GM19023 (cell line): ENCODE data around the gene CYSTM1.

Experiments used
- ATAC-seq: cut with Tn5 transposase; IDR thresholded peaks from one replicate; pipeline ENCODE4 v1.9.1; 2021; ENCODE audit warnings: mild to moderate bottlenecking, moderate library complexity; ENCODE audit not compliant: unreplicated experiment

CYSTM1 gene

DNA sequence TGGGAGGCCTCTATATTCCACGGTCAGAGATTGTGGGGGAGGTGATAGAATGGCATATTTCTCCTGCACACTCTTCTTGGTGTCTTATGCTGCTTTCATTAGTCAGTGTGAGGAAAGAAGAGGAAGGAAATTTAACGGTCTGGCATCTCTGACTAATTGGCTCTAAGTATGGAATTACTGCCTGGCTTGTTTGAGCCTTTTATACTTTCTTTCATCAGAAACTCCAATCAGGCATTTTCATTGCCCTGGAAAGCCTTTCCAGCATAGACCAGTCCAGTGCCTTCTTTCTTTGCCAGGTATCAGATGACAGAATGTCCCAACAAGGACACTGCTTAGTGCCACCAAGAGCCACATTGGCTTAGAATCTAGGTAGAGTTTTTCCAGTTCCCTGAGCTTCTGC lies 30.2 kb downstream of the CYSTM1 start:
- ATAC-seq, result no peak

DNA sequence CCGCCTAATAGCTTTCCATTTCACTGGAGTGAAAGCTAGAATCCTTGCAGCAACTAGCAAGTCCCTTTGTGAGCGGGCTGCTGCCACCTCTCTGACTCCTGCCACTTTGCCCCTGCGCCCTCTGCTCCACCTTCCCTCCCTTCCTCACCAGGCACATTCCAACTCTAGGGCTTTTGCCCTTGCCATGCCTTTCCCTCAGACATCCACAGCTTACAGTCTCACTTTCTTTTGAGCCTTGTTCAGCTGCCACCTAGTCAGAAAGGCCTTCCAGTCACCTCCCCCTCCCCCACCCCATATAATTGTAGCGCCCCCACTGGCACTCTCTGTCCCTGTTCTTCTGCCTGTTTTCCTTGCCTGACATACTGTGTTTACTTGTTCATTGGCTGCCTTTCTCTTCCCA lies 31.0 kb downstream of the CYSTM1 start:
- ATAC-seq, result no peak

DNA sequence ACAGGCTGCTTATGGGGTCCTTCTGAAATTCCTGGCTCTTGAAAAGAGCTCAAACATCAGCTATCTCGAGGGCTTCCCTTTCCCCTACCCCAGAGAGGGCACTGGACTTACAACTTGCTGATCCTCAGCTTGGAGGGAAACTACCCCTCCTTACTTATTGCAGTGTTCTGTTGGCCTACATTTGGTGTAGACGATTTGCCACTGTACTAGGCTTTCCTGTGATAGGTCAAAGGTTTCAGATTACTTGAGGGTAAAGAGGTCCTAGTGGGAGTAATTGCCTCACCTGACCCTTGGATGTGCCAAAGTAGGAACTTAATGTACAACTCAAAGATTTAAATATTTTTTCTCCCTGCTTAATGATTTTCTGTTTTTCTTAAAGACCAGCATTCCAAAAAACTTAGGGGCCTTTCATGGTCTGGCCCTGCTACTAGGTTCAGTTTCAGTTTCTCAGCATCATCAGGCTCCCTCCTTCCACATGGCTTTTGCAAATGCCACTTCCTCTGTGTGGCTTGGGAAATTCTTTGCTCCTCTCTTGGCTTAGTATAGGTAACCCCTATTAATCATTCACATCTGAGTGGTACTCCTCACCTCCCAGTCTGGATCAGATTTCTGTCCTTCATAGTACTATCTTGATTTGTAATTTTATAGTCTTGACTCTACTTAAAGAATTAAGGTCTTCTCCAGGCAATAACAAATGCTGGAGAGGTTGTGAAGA lies 32.4 kb downstream of the CYSTM1 start:
- no peak for ATAC-seq

DNA sequence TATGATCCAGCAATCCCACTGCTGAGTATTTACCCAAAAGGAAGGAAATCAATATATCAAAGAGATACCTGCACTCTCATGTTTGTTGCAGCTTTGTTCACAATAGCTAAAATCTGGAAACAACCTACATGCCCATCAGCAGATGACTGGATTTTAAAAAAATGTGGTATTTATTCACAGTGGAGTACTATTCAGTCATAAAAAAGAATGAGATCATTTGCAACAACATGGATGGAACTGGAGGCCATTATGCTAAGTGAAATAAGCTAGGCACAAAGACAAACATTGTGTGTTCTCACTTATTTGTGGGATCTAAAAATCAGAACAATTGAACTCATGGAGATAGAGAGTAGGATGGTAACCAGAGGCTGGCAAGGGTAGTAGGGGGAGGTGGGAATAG lies 33.1 kb downstream of the CYSTM1 start:
- ATAC-seq, result no peak

DNA sequence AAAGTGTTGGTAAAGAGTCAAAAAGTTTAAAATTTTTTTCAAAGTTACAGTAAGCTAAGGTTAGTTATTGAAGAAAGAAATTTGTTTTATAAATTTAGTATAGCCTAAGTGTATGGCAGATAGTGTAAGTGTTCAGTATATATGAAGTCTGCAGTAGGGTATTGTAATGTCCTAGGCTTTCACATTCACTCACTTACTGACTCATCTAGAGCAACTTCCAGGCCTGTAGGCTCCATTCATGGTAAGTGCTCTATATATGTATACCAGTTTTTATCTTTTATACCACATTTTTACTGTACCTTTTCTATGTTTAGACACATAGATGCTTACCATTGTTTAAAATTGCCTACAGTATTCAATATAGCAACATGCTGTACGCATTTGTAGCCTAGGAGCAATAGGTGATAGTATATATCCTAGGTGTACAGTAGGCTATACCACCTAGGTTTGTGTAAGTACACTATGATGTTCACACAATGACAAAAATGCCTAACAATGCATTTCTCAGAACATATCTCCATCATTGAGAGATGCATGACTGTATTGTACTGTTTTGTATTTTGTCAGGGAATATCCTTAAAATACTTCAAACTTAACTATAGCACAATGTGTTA lies 38.5 kb downstream of the CYSTM1 start:
- no peak for ATAC-seq

DNA sequence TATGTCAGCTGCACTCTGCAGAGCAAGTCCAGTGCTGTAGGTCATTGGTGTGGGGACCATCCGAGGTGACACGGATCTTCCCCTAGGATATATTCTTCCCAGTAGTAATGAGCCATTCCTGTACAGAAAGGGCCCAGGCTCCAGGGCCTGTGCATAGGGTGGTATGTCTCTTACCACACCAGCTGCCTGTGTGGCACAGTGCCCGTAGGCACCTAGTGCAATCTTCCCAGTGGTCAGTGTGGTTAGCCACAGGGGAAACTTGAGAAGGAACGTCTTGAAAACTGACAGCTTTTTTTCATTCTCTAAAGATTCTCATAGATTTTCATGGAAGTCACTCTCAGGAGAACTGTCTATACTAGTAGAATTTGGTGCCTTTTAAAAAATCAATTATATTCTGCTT lies 39.8 kb downstream of the CYSTM1 start:
- no peak for ATAC-seq

DNA sequence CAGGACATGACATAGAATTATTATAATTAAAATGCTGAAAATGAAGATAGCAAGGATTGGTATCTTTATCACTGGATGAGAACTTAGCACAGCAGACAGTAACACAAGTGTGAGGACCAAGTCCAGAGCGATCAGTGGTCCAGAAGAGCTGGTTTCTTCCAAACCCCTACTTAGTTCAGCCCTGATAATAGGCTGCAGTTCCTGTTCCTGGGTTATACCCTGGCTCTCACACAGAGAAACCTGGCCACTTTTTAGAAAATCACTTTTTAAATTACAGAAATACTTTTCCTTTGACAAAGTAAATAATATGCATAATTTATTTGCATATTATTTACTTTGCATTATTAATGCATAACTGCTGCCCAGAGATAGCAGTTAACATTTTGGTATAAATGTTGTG lies 40.3 kb downstream of the CYSTM1 start:
- ATAC-seq, result no peak

DNA sequence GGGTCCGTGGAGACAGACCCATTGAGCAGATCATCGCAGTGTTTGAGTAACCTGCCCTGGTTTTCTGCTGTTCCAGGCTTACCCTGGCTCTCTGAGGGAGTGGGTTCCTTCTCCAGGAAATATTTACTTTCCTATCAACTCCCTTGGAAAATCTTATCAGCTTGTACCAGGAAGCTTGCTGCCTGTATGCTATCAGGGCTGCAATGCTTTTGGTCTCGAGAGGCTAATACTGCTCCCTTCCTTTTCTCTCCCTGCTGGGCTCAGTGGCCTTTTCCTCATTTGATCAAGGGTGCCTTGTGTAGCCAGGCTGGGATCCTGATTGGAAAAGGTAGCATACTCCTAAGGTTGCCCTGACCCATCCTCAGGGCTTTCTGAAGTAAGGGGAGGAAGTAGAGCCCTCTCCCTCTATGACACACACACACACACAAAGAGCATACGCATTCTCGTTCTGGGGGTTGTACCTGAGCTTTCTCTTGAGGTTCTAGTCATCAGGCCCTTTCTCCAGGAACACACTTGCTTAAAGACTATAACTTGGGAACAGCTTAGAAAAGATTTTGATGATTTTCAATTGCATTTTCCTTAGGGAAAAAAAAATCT lies 41.6 kb downstream of the CYSTM1 start:
- ATAC-seq, result no peak

DNA sequence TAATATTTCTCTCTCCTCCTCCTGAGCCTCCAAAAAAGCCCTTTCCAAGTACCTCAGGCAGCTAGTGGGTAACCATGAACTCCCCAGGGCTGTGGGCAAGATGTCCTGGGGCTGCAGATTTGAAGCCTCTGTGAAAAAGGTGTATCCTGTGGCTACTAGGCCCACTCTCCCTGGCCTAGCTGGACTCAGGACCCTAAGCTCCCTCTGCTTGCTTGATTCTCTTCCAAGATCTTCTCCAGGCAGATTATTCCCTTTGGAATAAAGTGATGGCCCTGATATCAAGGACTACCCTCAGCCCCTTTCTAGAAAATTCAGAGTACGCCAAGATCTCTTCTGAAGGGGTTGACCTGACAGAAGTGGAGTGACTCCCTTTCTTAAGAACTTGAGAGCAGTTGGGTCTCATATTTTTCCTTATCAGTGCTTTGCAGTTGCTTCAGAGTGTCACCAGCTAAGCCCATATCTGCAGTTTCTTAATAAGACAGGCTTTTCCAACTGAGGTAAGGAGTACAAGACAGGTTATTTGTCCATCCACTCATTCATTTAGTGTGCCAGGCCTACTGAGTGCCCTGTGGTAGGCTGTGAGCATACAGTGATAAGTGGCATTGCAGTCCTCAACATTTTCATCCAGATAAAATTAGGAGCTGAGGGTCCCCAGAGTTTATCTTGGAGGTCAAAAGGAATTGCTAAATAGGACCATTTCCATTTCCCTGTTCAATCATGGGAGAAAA lies 42.5 kb downstream of the CYSTM1 start:
- ATAC-seq, result no peak

DNA sequence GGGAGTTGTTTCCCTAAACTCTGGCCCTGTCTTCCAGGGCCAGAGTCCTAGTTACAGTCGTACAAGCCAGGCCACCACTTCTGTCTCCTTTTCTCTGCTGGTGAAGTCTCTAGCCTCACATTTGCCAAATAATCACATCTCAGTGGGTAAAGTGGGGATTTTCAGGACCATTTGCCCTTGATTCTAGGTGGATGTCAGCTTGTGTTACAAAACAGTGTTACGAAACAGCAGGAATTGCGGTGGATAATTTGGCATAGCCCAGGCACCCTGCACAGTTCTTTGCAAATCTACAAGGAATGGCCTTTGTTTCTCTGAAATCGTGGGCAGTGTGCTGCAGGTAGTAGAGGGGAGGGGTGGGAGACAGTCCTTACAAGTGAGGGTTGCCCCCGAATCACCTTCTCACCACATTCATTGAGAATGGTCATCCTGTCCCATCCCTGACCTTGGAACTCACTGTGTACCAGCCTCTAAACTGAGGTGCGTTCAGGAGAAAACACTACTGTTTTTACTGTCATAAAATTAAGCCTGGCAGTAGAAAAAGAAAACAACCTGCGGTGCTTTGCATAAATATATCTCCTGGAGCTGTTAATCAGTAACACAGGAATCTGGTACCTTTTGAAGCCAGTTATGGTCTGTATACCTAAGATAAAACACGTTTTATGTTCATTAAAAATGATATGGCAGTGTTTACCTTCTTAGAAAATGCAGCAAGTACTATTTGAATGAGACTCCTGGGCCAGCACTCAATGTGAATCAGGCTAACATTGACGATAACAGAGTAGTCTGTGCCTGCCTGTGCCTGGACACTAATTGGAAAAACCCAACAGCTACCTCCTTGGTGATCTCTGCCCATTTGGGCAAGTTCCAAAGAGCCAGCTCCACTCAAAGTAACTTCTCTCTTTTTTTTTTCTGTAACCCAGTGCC lies 44.3 kb downstream of the CYSTM1 start:
- no peak for ATAC-seq

DNA sequence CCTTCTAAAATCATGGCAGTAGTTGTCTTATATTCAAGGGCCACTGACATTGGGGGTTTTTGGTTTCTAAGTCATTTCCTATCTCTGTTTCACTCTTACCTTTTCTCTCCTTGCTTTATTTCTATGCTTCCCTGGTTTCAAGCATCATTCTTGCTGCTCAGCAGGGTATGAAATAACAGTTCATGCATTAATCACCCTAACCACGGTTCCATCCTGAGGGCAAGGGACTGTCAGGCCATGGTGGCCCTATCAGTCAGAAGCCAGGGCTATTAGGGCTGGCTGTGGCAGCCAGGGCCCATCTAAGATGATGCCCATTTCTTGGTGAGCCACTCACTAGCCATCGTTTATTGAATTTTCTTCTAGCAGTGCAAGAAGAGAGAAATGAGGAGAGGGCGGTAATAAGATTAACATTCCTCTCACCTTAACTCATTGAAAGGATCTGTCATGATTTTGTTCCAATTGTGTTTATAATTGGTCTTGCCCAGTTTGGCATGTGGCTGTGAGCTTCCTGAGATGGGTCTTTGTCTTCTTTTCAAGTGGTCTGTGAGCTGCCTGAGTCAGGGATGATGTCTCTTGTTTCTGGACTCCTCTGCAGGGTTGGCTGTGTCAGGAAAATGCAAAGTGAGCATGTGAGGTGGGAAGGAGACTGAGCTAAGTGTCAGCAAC lies 45.2 kb downstream of the CYSTM1 start:
- no peak for ATAC-seq

DNA sequence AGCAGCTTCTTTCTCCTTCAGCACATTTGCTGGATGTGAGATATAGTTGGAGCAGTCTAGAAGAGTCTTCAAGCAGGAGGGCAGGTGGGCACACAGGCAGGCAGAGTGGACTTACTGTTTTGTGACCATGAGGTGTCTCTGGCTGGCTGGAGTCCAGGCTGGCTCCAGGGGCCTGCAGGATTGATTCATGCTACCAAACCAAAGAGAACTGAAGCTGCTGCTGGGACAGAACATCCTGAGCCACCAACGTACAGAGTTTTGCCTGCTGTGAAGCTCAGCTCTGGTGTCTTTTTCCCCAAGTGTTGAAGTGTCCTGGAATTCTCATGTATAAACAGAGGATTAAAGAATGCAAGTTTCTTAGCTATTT lies 45.7 kb downstream of the CYSTM1 start:
- no peak for ATAC-seq

DNA sequence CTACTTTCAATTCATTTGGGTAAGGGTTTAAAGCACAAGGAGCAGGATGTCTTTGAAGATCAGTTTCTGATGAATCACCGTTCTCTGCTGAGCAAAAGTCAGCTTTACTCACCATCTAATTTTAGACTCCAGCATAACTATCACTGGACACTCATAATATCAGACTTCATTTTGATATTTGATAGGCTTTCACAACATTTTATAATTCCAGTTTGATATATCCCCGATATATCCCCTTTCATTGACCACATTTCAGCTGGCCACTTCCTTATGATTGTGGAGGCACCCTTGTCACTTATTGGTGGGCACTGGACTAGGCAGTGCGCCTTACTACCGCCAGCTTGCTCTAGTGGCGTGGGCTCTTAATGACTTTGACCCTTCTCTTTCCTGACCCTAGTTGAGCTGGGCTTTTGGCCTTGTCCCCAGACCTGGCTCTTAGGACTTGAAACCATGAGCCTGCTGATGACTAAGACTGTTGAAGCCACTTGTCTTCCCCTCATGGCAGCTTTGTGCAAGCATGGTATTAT lies 46.8 kb downstream of the CYSTM1 start:
- ATAC-seq, result no peak

DNA sequence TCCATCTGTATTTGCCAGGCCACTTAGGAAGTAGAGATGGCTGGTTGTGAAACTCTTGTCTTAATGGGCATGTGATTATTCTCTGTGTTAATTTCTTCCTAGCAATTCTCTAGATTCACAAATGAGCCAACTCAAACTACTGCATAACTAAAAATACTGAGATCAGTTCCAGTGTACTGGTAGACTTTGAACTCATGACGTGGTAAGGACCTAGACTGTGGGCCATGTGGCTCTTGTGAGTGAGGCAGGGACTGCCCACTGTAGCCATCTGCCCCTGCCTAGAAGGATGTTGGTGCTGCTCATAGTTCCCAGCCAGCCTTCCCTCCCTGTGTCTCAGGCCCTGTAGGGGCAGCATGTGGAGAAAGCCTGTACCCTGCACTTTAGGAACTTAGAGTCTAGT lies 47.4 kb downstream of the CYSTM1 start:
- ATAC-seq, result no peak

DNA sequence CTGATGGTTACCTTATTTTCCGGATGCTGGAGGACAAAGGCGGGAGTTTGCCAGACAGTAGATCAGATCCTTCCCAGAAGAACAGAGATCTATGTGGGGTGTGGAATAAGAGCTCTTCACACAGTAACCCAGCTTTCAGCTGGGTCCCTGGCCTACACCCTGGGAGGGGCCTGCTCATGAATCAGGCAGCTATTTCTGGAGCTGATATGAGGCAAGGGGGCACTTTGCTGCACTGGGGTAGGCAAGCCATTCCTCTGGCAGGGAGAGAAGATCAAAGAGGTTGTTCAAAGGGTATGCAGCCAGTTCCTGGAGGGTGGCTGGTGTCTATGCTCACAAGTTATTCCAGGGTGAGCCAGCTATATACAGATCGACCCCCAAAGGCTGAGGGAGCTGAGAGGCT lies 48.6 kb downstream of the CYSTM1 start:
- no peak for ATAC-seq

DNA sequence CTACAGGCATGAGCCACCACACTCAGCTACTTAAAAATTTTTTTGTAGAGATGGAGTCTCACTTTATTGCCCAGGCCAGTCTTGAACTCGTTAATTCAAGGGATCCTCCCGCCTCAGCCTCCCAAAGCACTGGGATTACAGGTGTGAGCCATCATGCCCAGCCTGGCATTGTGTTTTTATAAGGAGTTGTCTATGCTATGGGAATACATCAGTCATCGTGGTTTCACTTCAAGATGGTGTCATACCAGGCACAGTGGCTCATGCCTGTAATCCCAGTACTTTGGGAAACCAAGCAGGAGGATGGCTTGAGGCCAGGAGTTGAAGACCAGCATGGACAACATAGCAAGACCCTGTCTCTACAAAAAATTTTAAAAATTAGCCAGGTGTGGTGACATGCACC lies 49.7 kb downstream of the CYSTM1 start:
- ATAC-seq, result no peak

DNA sequence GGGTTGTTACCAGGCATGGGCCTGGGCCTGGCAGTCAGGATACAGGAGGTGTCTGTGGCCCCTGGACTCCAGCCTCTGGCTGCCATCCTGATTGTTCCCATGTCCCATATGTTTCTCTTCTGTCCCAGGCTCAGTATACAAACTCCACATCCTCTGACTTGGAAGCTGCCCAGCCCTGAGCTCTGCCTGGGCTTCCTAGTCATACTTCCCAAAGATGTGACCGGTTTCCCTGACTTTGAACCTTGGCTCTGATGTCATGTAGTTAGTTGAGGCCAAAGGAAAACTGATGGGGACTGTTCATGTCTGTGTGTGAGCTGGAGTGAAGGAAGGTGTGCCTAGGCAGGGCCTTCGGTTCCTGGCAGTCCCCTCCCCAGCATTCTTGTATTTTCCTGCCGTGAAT lies 50.4 kb downstream of the CYSTM1 start:
- no peak for ATAC-seq

DNA sequence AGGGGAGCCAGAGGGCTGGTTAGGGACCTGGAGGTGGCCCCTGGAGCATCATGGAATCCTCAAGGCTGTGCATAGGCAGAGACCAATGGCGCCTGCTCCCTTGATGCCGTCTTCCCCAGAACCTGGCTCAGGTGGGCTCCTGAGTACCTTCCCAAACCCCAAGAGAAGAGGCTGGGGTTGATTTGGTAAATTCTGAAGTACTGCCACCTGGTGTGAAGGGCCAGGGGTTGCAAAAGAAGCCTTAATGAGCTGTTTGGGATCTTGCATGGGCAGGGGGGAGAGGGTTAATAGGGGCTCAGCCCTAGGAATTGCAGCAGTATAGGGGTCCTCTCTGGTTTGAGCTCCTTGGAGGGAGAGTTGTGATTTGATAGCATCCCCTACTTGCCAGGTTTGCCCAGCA lies 52.1 kb downstream of the CYSTM1 start:
- ATAC-seq, result no peak

DNA sequence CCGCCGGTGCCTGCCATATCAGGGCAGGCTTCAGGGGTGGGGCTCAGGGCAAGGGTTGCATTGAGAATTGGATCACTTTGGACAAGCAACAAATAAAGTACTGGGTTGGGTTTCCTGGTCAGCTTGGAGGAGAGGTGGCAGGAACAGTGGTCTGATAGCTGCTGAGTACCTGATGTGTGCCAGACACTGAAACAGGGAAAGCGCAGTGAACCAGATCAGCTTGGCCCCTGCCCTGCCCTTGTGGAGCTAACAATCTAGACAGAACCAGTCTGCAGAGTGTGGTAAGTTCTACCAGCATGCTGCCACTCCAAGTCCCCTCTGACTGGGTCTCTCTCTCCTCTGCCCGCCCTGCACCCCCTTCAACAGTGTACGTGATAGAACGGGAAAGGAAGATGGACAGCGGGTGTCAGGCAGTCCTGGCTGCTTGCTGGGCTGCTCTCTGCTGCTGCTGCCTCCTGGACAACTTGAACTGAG lies 53.4 kb downstream of the CYSTM1 start:
- no peak for ATAC-seq

DNA sequence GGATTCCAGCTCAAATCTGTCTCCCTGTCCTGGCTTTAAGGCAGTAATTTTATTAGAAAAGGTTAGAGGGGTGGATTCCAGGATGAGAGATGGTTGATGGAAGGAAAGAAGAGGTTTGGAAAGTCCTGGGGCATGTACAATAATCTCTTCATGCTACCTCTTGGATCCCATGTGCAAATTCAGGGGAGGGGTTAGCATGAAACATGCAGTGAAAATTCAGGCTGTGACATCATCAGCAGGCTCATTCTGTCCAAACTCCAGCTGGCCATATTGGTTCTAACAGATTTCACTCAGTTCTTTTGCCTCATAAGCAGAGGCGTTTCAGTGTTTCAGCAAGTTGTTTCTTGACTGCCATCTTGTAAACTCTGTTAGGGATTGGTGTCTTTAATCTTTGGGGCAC lies 55.4 kb downstream of the CYSTM1 start:
- ATAC-seq, result no peak
